ENCODE data around the gene HOXA3.

GRCh38 chr7:27185013-27185853 lies 32.9 kb upstream of the HOXA3 start, which contains the start of gene HOXA11:
- TF ChIP-seq EP300 (IDR thresholded peaks at IDR 0.05) = peak in 2 of 4 donors; percentile 59 to 68
- TF ChIP-seq POLR2AphosphoS5 (IDR thresholded peaks at IDR 0.05) = peak; percentile 94 to 98 (median 98)
- TF ChIP-seq CTCF (IDR thresholded peaks at IDR 0.05) = no peak
